Measurements from ENCODE around the gene ZNF827. TPM values are rescaled to one million over a fixed set of nuclear protein-coding genes. Genes with fewer than 3 reads are reported as not detected.

Gene ZNF827
- polyA plus RNA-seq, 1 donor (not counting 4 experiments of a cell fraction or from before 2014, with no cell fraction given) = 4.7 TPM

DNA sequence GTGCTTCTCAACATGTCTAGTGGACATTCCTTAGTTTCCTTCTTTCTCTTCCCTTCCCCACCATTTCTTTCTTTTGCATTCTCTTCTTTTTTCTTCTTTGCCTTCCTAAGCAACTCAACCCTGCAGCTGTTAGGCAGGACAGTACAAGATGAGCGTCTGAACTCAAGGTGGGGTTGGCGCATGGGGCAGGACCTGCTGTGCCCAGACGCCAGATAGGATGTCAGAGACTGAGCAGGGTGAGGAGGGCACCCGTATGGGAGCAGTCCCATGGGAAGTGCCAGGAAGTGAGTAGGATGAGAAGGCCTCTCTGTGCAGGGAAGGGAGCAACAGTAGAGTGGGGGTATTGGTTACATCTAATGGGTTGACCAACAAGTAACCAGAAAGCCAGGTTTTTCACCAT lies 38.1 kb upstream of the ZNF827 start:
- no peak overlapping the region for H2AFZ ChIP-seq (ENCODE audit: control insufficient read depth, low read length)
- H3K9ac ChIP-seq (ENCODE audit: control insufficient read depth, extremely low read depth, insufficient read depth, low read length) = no peak overlapping the region
- no peaks in the 10 kb centered on the region for H3K4me1 ChIP-seq (ENCODE audit: control insufficient read depth, extremely low read depth, insufficient read depth, low read length)
- H3K79me2 ChIP-seq (ENCODE audit: control insufficient read depth, insufficient read depth, low read length) = no peaks in the 10 kb centered on the region
- H3K27me3 ChIP-seq (ENCODE audit: control insufficient read depth, extremely low read depth, insufficient read depth, low read length) = no peaks in the 10 kb centered on the region
- no peak for TF ChIP-seq EZH2 (IDR thresholded peaks at IDR 0.05; ENCODE audit: low read length)
- TF ChIP-seq, protein P1, sequence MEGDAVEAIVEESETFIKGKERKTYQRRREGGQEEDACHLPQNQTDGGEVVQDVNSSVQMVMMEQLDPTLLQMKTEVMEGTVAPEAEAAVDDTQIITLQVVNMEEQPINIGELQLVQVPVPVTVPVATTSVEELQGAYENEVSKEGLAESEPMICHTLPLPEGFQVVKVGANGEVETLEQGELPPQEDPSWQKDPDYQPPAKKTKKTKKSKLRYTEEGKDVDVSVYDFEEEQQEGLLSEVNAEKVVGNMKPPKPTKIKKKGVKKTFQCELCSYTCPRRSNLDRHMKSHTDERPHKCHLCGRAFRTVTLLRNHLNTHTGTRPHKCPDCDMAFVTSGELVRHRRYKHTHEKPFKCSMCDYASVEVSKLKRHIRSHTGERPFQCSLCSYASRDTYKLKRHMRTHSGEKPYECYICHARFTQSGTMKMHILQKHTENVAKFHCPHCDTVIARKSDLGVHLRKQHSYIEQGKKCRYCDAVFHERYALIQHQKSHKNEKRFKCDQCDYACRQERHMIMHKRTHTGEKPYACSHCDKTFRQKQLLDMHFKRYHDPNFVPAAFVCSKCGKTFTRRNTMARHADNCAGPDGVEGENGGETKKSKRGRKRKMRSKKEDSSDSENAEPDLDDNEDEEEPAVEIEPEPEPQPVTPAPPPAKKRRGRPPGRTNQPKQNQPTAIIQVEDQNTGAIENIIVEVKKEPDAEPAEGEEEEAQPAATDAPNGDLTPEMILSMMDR (optimal IDR thresholded peaks at IDR 0.05 in 1 of 3, IDR thresholded peaks at IDR 0.05 in 1 of 3, conservative IDR thresholded peaks at IDR 0.05 in 1 of 3; ENCODE audit: extremely low read depth in 1 of 3, insufficient read depth in 2 of 3, low read length in 3 of 3) = no peak
- dilution Hi-C loops (cut with MboI; ENCODE audit: extremely low pct_ligation_motif_present, low sequenced_read_pairs) = no loop called here
- H3K9me3 ChIP-seq (ENCODE audit: control insufficient read depth, low read depth, low read length) = no peaks in the 10 kb centered on the region
- no peaks in the 10 kb centered on the region for H4K20me1 ChIP-seq (ENCODE audit: control insufficient read depth, extremely low read depth, insufficient read depth, low read length)
- H3K36me3 ChIP-seq (ENCODE audit: control insufficient read depth in 2 of 2, extremely low read depth in 1 of 2, insufficient read depth in 2 of 2, low read length in 2 of 2) = no peaks in the 10 kb centered on the region
- DNase-seq (ENCODE audit: low read depth, low spot score) (no peak), FAIRE-seq (no peak)
- H3K4me2 ChIP-seq (ENCODE audit: control insufficient read depth, extremely low read depth, insufficient read depth, low read depth, low read length) = no peak overlapping the region
- no peak overlapping the region for H3K27ac ChIP-seq (ENCODE audit: control insufficient read depth, insufficient read depth, low read length)
- no peak overlapping the region for H3K4me3 ChIP-seq (ENCODE audit: control insufficient read depth in 2 of 3, extremely low read depth in 1 of 3, insufficient read depth in 2 of 3, low read depth in 1 of 3, low read length in 3 of 3)
- H3K9me1 ChIP-seq (ENCODE audit: control insufficient read depth, extremely low read depth, insufficient read depth, low read length) = no peaks in the 10 kb centered on the region

- H2AFZ ChIP-seq (ENCODE audit: control insufficient read depth, low read length) = no peak overlapping the region
- H3K27ac ChIP-seq (ENCODE audit: control insufficient read depth, insufficient read depth, low read length) = no peak overlapping the region
- no peak for DNase-seq (ENCODE audit: low read depth, low spot score)
- H4K20me1 ChIP-seq (ENCODE audit: control insufficient read depth, extremely low read depth, insufficient read depth, low read length) = no peaks in the 10 kb centered on the region
- no peak overlapping the region for H3K4me2 ChIP-seq (ENCODE audit: control insufficient read depth, extremely low read depth, insufficient read depth, low read depth, low read length)
- no peaks in the 10 kb centered on the region for H3K9me1 ChIP-seq (ENCODE audit: control insufficient read depth, extremely low read depth, insufficient read depth, low read length)
- H3K9ac ChIP-seq (ENCODE audit: control insufficient read depth, extremely low read depth, insufficient read depth, low read length) = no peak overlapping the region
- dilution Hi-C loops (cut with MboI; ENCODE audit: extremely low pct_ligation_motif_present, low sequenced_read_pairs) = no loop called here
- TF ChIP-seq, protein P1 (optimal IDR thresholded peaks at IDR 0.05 in 1 of 3, IDR thresholded peaks at IDR 0.05 in 1 of 3, conservative IDR thresholded peaks at IDR 0.05 in 1 of 3; ENCODE audit: extremely low read depth in 1 of 3, insufficient read depth in 2 of 3, low read length in 3 of 3) = no peak
- TF ChIP-seq EZH2 (IDR thresholded peaks at IDR 0.05; ENCODE audit: low read length) = no peak
- H3K36me3 ChIP-seq (ENCODE audit: control insufficient read depth in 2 of 2, extremely low read depth in 1 of 2, insufficient read depth in 2 of 2, low read length in 2 of 2) = no peaks in the 10 kb centered on the region
- no peak for FAIRE-seq
- no peak overlapping the region for H3K4me3 ChIP-seq (ENCODE audit: control insufficient read depth in 2 of 3, extremely low read depth in 1 of 3, insufficient read depth in 2 of 3, low read depth in 1 of 3, low read length in 3 of 3)
- no peaks in the 10 kb centered on the region for H3K79me2 ChIP-seq (ENCODE audit: control insufficient read depth, insufficient read depth, low read length)
- H3K27me3 ChIP-seq (ENCODE audit: control insufficient read depth, extremely low read depth, insufficient read depth, low read length) = no peaks in the 10 kb centered on the region
- no peaks in the 10 kb centered on the region for H3K9me3 ChIP-seq (ENCODE audit: control insufficient read depth, low read depth, low read length)
- peaks cover 13% of the 10 kb centered on the region for H3K4me1 ChIP-seq (ENCODE audit: control insufficient read depth, extremely low read depth, insufficient read depth, low read length)
Observed at GRCh38 chr4:145960012-145960411, 21.4 kb upstream of the ZNF827 start.
